ENCODE results near the gene ASTE1. TPM values are rescaled to one million over a fixed set of nuclear protein-coding genes. Genes with fewer than 3 reads are reported as not detected.
"Not testable (repeated sequence)": the region's sequence is repeated elsewhere in the genome, so short reads cannot be mapped to it uniquely, and the experiment has no call there.

The ASTE1 gene
- total RNA-seq, 2 experiments from 2014 or later = 8.5 to 10.3 TPM

GRCh38 chr3:131067983-131068382 lies 41.4 kb upstream of the ASTE1 start:
- ChIA-PET CTCF (interaction anchor here (0.5 kb wide), 1 partner anchor 725 kb away, joined by 3 read pairs; no protein-coding TSS in a partner anchor), POLR2A (no interaction called here)
- no peaks in the 10 kb centered on the region for H3K27me3 Mint-ChIP-seq
- DNase-seq = no peak
- ATAC-seq = no peak
- no peak overlapping the region for H3K4me3 Mint-ChIP-seq
- H3K9me3 Mint-ChIP-seq = no peaks in the 10 kb centered on the region
- H3K27ac Mint-ChIP-seq = no peak overlapping the region
- H3K4me1 Mint-ChIP-seq (ENCODE audit: low read depth) = peaks cover 3% of the 10 kb centered on the region
- no peaks in the 10 kb centered on the region for H3K36me3 Mint-ChIP-seq (ENCODE audit: low read depth)
- TF ChIP-seq CTCF (IDR thresholded peaks at IDR 0.05) = no peak
- intact Hi-C loops (cut with micrococcal nuclease) = no loop called here

GRCh38 chr3:131053043-131053859 lies 26.6 kb upstream of the ASTE1 start:
- Mint-ChIP-seq H3K27me3 (no peaks in the 10 kb centered on the region), H3K36me3 (ENCODE audit: low read depth) (no peaks in the 10 kb centered on the region), H3K9me3 (no peaks in the 10 kb centered on the region), H3K4me3 (no peak overlapping the region), H3K27ac (no peak overlapping the region), H3K4me1 (ENCODE audit: low read depth) (no peaks in the 10 kb centered on the region)
- ChIA-PET POLR2A (no interaction called here), CTCF (interaction anchor here (1.2 kb wide), 1 partner anchor 20 kb away, joined by 3 read pairs; no protein-coding TSS in a partner anchor)
- intact Hi-C loops (cut with micrococcal nuclease) = no loop called here
- DNase-seq (no peak), ATAC-seq (no peak)
- TF ChIP-seq CTCF (IDR thresholded peaks at IDR 0.05) = no peak

GRCh38 chr3:131050001-131050400 lies 23.4 kb upstream of the ASTE1 start:
- peaks cover 16% of the 10 kb centered on the region for H3K9me3 Mint-ChIP-seq
- CTCF ChIA-PET = no interaction called here
- H3K36me3 Mint-ChIP-seq (ENCODE audit: low read depth) = peaks cover 3% of the 10 kb centered on the region
- no peak overlapping the region for H3K27ac Mint-ChIP-seq
- no peaks in the 10 kb centered on the region for H3K27me3 Mint-ChIP-seq
- no peak overlapping the region for H3K4me3 Mint-ChIP-seq
- no peak for ATAC-seq
- no peak for TF ChIP-seq CTCF (IDR thresholded peaks at IDR 0.05)
- POLR2A ChIA-PET = no interaction called here
- intact Hi-C loops (cut with micrococcal nuclease) = no loop called here
- H3K4me1 Mint-ChIP-seq (ENCODE audit: low read depth) = no peaks in the 10 kb centered on the region
- DNase-seq = no peak

GRCh38 chr3:131048030-131048429 lies 21.4 kb upstream of the ASTE1 start:
- ChIA-PET POLR2A (no interaction called here), CTCF (interaction anchor here (1.4 to 1.6 kb wide), 2 partner anchors 9 to 18 kb away, joined by 3 read pairs; no protein-coding TSS in a partner anchor)
- Mint-ChIP-seq H3K27me3 (no peaks in the 10 kb centered on the region), H3K4me1 (ENCODE audit: low read depth) (no peaks in the 10 kb centered on the region), H3K27ac (no peak overlapping the region), H3K36me3 (ENCODE audit: low read depth) (peaks cover 17% of the 10 kb centered on the region), H3K9me3 (peaks cover 31% of the 10 kb centered on the region), H3K4me3 (no peak overlapping the region)
- no peak for TF ChIP-seq CTCF (IDR thresholded peaks at IDR 0.05)
- intact Hi-C loops (cut with micrococcal nuclease) = no loop called here
- no peak for ATAC-seq
- no peak for DNase-seq

- no peak for TF ChIP-seq CTCF (IDR thresholded peaks at IDR 0.05)
- intact Hi-C loops (cut with micrococcal nuclease) = no loop called here
- no peak overlapping the region for H3K4me3 Mint-ChIP-seq
- no peak for ATAC-seq
- peaks cover 19% of the 10 kb centered on the region for H3K36me3 Mint-ChIP-seq (ENCODE audit: low read depth)
- peak; percentile 20 for DNase-seq
- CTCF ChIA-PET = interaction anchor here (1.4 to 1.6 kb wide), 2 partner anchors 9 to 18 kb away, joined by 3 read pairs; no protein-coding TSS in a partner anchor
- H3K4me1 Mint-ChIP-seq (ENCODE audit: low read depth) = peaks cover 3% of the 10 kb centered on the region
- H3K27ac Mint-ChIP-seq = no peak overlapping the region
- H3K9me3 Mint-ChIP-seq = peaks cover 33% of the 10 kb centered on the region
- H3K27me3 Mint-ChIP-seq = no peaks in the 10 kb centered on the region
- POLR2A ChIA-PET = no interaction called here
Observed at GRCh38 chr3:131047582-131047981, 21.0 kb upstream of the ASTE1 start.

GRCh38 chr3:131042271-131042985 lies 15.8 kb upstream of the ASTE1 start:
- Mint-ChIP-seq H3K36me3 (ENCODE audit: low read depth) (peaks cover 21% of the 10 kb centered on the region), H3K27ac (peak overlapping the region; percentile 67), H3K9me3 (peaks cover 29% of the 10 kb centered on the region), H3K4me1 (ENCODE audit: low read depth) (peaks cover 14% of the 10 kb centered on the region)
- H3K4me3 Mint-ChIP-seq; intact Hi-C loops (cut with micrococcal nuclease); H3K27me3 Mint-ChIP-seq: not testable (repeated sequence)
- DNase-seq (peak; percentile 49), ATAC-seq (peak; percentile 65)
- ChIA-PET POLR2A (interaction anchor here (0.7 to 1.3 kb wide), 2 partner anchors 16 to 1177 kb away, joined by 3 to 4 read pairs; partner anchors contain the start of genes ASTE1 and NEK11), CTCF (interaction anchor here (0.9 kb wide), 1 partner anchor 9 kb away, joined by 3 read pairs; no protein-coding TSS in a partner anchor)
